ENCODE measurements around the gene SMAP2. TPM values are rescaled to one million over a fixed set of nuclear protein-coding genes. Genes with fewer than 3 reads are reported as not detected.
A peak's percentile ranks its signal among the peaks of the same experiment; 100 is the strongest.

SMAP2 gene
- polyA plus RNA-seq, 2 of the 4 experiments (the other 2 are of a cell fraction) = 6.4 to 7.7 TPM

GRCh38 chr1:40401473-40402201 is 28.1 kb downstream of the SMAP2 start:
- TF ChIP-seq HOXA7 (CRISPR knock-in tag; IDR thresholded peaks at IDR 0.05) (no peak), MAFK (IDR thresholded peaks at IDR 0.05; ENCODE audit: partially characterized antibody) (no peak), ATOH8 (CRISPR knock-in tag; IDR thresholded peaks at IDR 0.05; ENCODE audit: low read depth) (no peak), MYC (IDR thresholded peaks at IDR 0.05; ENCODE audit: borderline replicate concordance, low read length) (no peak), MAX (IDR thresholded peaks at IDR 0.05) (no peak), MAZ (IDR thresholded peaks at IDR 0.05; ENCODE audit: borderline replicate concordance, low read depth, low read length) (no peak), NR3C1 (IDR thresholded peaks at IDR 0.05) (no peak), BHLHE40 (IDR thresholded peaks at IDR 0.05; ENCODE audit: low read depth, low read length) (no peak), NFE2L2 (conservative IDR thresholded peaks at IDR 0.05; ENCODE audit: low read length) (no peak), EP300 (IDR thresholded peaks at IDR 0.05) (no peak), HMGXB4 (CRISPR knock-in tag; IDR thresholded peaks at IDR 0.05; ENCODE audit: borderline replicate concordance) (no peak), RCOR1 (IDR thresholded peaks at IDR 0.05; ENCODE audit: low read depth, low read length) (no peak), NPAS2 (CRISPR knock-in tag; IDR thresholded peaks at IDR 0.05; ENCODE audit: borderline replicate concordance) (no peak), FOSB (CRISPR knock-in tag; IDR thresholded peaks at IDR 0.05) (no peak), JUN (IDR thresholded peaks at IDR 0.05) (no peak)
- no peak overlapping the region for H3K4me2 ChIP-seq
- FAIRE-seq = no peak
- ChIA-PET POLR2A (no interaction called here), CTCF (interaction anchor here (0.6 kb wide), 1 partner anchor 8 kb away, joined by 3 read pairs; no protein-coding TSS in a partner anchor)
- DNase-seq (ENCODE audit: low read depth in 1 of 2, low spot score in 1 of 2) = no peak
- no peak overlapping the region for H3K27ac ChIP-seq
- no peak for ATAC-seq
- no peak overlapping the region for H3K4me3 ChIP-seq
- no peaks in the 10 kb centered on the region for H3K9me3 ChIP-seq
- WGBS (ENCODE audit: missing lambda C conversion rate) = 80% methylated on average over 7 of the region's 7 CpGs
- no peaks in the 10 kb centered on the region for H3K4me1 ChIP-seq

GRCh38 chr1:40404670-40405462 is 31.3 kb downstream of the SMAP2 start:
- ChIA-PET POLR2A (no interaction called here), CTCF (interaction anchor here (0.6 to 3.5 kb wide), 31 partner anchors 10 to 328 kb away, joined by 3 to 36 read pairs (median 5); partner anchors contain the start of gene SMAP2)
- WGBS (ENCODE audit: missing lambda C conversion rate) = 39% methylated on average over 11 of the region's 11 CpGs
- peak overlapping the region; percentile 48; the same call in 2 of the 3 replicates for H3K4me2 ChIP-seq
- no peaks in the 10 kb centered on the region for H3K9me3 ChIP-seq
- no peaks in the 10 kb centered on the region for H3K4me1 ChIP-seq
- ATAC-seq (peak; percentile 43 to 63; a peak in 2 of 6 replicates), FAIRE-seq (no peak), DNase-seq (ENCODE audit: low read depth in 1 of 2, low spot score in 1 of 2) (peak; percentile 13 to 54)
- H3K4me3 ChIP-seq = no peak overlapping the region
- no peak overlapping the region for H3K27ac ChIP-seq
- TF ChIP-seq RAD21 (conservative IDR thresholded peaks at IDR 0.05 in 1 of 2, IDR thresholded peaks at IDR 0.05 in 1 of 2) (peak; percentile 75 to 76), PBX3 (IDR thresholded peaks at IDR 0.05) (no peak), HMGXB4 (CRISPR knock-in tag; IDR thresholded peaks at IDR 0.05; ENCODE audit: borderline replicate concordance) (no peak), GATA3 (IDR thresholded peaks at IDR 0.05; ENCODE audit: borderline replicate concordance) (no peak), HDAC2 (IDR thresholded peaks at IDR 0.05) (no peak), CTCF (IDR thresholded peaks at IDR 0.05) (peak; percentile 80), CBX8 (IDR thresholded peaks at IDR 0.05) (no peak), ZC3H11A (IDR thresholded peaks at IDR 0.05) (no peak), REST (IDR thresholded peaks at IDR 0.05) (no peak), ESRRA (IDR thresholded peaks at IDR 0.05; ENCODE audit: borderline replicate concordance, low read length) (no peak)

Data from A549 (cell line).